ENCODE results near the gene LCNL1. TPM values are rescaled to one million over a fixed set of nuclear protein-coding genes. Genes with fewer than 3 reads are reported as not detected.

LCNL1 gene
- total and polyA plus RNA-seq, 4 donors, result 0.15 to 2.7 (median 1.4) TPM

- WGBS, 2 donors, result 26 to 35% methylated on average over 15 of the region's 15 CpGs
- ATAC-seq (ENCODE audit: insufficient read depth, low FRiP score), result no peak
- H3K4me1 ChIP-seq (ENCODE audit: control insufficient read depth in 5 of 5, insufficient read depth in 5 of 5, low read length in 5 of 5), result peaks cover 0 to 8% (median 0%) of the 10 kb centered on the region in 5 donors
- no peak for DNase-seq
- no peak overlapping the region for H3K4me3 ChIP-seq
- H3K9ac ChIP-seq (ENCODE audit: insufficient read depth in 1 of 2, low read length in 2 of 2), result no peak overlapping the region
- H3K36me3 ChIP-seq (ENCODE audit: control insufficient read depth in 4 of 4, insufficient read depth in 4 of 4, low read length in 4 of 4), result peaks cover 0 to 5% (median 0%) of the 10 kb centered on the region in 4 donors
- peak overlapping the region in 1 of 2 donors; percentile 20 for H3K27ac ChIP-seq (ENCODE audit: low read depth in 1 of 2, low read length in 1 of 2)
- H3K9me3 ChIP-seq (ENCODE audit: control insufficient read depth in 4 of 4, insufficient read depth in 3 of 4, low read length in 3 of 4), result no peaks in the 10 kb centered on the region
- no peak for TF ChIP-seq CTCF (IDR thresholded peaks at IDR 0.05; ENCODE audit: control extremely low read depth, extremely low read depth)
- H3K27me3 ChIP-seq (ENCODE audit: control insufficient read depth in 3 of 3, insufficient read depth in 3 of 3, low read length in 2 of 3), result no peaks in the 10 kb centered on the region
Measured at GRCh38 chr9:137034039-137034708, 51.4 kb downstream of the LCNL1 start.

DNA sequence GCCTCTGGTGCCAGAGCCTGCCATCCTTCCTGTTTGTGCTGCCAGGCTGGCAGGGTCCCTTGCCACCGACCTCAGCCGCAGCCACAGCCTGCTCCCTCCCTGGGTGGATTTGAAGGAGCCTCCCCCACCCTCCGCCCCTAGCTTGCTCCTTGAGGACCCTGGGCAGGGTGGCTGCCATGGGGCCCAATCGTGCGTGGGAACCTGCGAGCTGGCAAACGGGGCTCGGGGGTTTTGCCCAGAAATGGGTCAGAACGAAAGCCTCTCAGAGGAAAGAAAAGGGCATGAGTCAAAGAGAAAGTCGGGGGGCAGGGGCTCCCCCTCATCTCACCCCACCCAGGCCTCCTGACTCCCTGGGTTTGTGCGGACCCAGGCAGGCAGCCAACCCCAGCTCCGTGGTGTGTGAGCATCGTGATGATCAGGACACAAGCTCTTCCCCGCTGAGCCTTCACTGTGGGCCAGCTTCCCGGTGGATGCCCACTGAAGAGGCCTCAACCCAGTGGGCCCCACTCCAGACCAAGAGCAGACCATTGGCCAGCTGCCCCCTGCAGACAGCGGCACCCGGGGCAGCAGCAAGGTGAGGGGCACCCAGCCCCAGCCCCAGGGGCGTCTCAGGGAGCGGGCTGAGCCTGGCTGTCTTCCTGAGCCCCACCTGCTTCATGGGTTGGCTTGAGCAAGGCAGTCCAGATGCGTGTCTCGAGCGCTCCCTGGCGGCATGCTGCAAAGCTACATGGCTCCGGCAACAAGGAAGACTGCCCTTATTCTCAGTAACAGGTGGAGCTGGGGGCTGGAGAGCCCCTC, 52.1 kb downstream of the LCNL1 start:
- TF ChIP-seq CTCF (IDR thresholded peaks at IDR 0.05; ENCODE audit: control extremely low read depth, extremely low read depth), result peak; percentile 95
- no peaks in the 10 kb centered on the region for H3K27me3 ChIP-seq (ENCODE audit: control insufficient read depth in 3 of 3, insufficient read depth in 3 of 3, low read length in 2 of 3)
- H3K9me3 ChIP-seq (ENCODE audit: control insufficient read depth in 4 of 4, insufficient read depth in 3 of 4, low read length in 3 of 4), result no peaks in the 10 kb centered on the region
- ATAC-seq (ENCODE audit: insufficient read depth, low FRiP score), result peak; percentile 75
- no peak overlapping the region for H3K9ac ChIP-seq (ENCODE audit: insufficient read depth in 1 of 2, low read length in 2 of 2)
- peaks cover 0 to 11% (median 0%) of the 10 kb centered on the region in 4 donors for H3K36me3 ChIP-seq (ENCODE audit: control insufficient read depth in 4 of 4, insufficient read depth in 4 of 4, low read length in 4 of 4)
- H3K4me1 ChIP-seq (ENCODE audit: control insufficient read depth in 5 of 5, insufficient read depth in 5 of 5, low read length in 5 of 5), result peaks cover 0 to 7% (median 0%) of the 10 kb centered on the region in 5 donors
- whole genome bisulfite sequencing, 2 donors, result 6 to 11% methylated on average over 24 of the region's 24 CpGs
- H3K27ac ChIP-seq (ENCODE audit: low read depth in 1 of 2, low read length in 1 of 2), result peak overlapping the region in 1 of 2 donors; percentile 54
- no peak overlapping the region for H3K4me3 ChIP-seq
- DNase-seq, result peak; percentile 83 to 88 (median 85)

Other genes starting within 250 kb of the LCNL1 start
Only the 30 nearest of the 38 such genes appear.
- gene LCN15, start 218.5 kb upstream of the LCNL1 start, total RNA-seq, result not detected
- gene LCN15, start 218.5 kb upstream of the LCNL1 start, polyA plus RNA-seq, result under 1 TPM in 1 of 2 donors, not detected in 1; 0.16 TPM
- gene TMEM141, start 191.6 kb upstream of the LCNL1 start, total RNA-seq, result 10 to 100 TPM; 56.5 to 94.1 TPM
- gene TMEM141, start 191.6 kb upstream of the LCNL1 start, polyA plus RNA-seq, result 100 to 1,000 TPM; 132 to 177 TPM
- 1 to 10 TPM; 1.6 to 4.6 TPM for gene CCDC183, start 186.7 kb upstream of the LCNL1 start, total RNA-seq
- gene CCDC183, start 186.7 kb upstream of the LCNL1 start, polyA plus RNA-seq, result 1 to 10 TPM in 1 of 2 donors, under 1 TPM in 1; 0.38 to 2.8 TPM
- 10 to 100 TPM; 36.4 to 87.8 TPM for gene RABL6, start 175.0 kb upstream of the LCNL1 start, total RNA-seq
- 10 to 100 TPM; 53.7 to 70.8 TPM for gene RABL6, start 175.0 kb upstream of the LCNL1 start, polyA plus RNA-seq
- gene AJM1, start 140.5 kb upstream of the LCNL1 start, total RNA-seq, result 1 to 10 TPM; 1.6 to 4.3 TPM
- 1 to 10 TPM; 1.1 to 1.3 TPM for gene AJM1, start 140.5 kb upstream of the LCNL1 start, polyA plus RNA-seq
- gene PHPT1, start 133.6 kb upstream of the LCNL1 start, total RNA-seq, result 100 to 1,000 TPM in 1 of 2 donors, 10 to 100 TPM in 1; 75.0 to 124 TPM
- 100 to 1,000 TPM; 110 to 195 TPM for gene PHPT1, start 133.6 kb upstream of the LCNL1 start, polyA plus RNA-seq
- gene MAMDC4, start 130.6 kb upstream of the LCNL1 start, total RNA-seq, result 10 to 100 TPM in 1 of 2 donors, 1 to 10 TPM in 1; 5.6 to 13.2 TPM
- gene MAMDC4, start 130.6 kb upstream of the LCNL1 start, polyA plus RNA-seq, result 1 to 10 TPM; 7.0 to 7.3 TPM
- gene EDF1, start 116.7 kb upstream of the LCNL1 start, total RNA-seq, result 100 to 1,000 TPM; 283 to 298 TPM
- 100 to 1,000 TPM; 308 to 670 TPM for gene EDF1, start 116.7 kb upstream of the LCNL1 start, polyA plus RNA-seq
- gene TRAF2, start 96.5 kb upstream of the LCNL1 start, total RNA-seq, result 10 to 100 TPM; 17.2 to 19.1 TPM
- 10 to 100 TPM; 11.3 to 13.2 TPM for gene TRAF2, start 96.5 kb upstream of the LCNL1 start, polyA plus RNA-seq
- 100 to 1,000 TPM in 1 of 2 donors, 10 to 100 TPM in 1; 56.6 to 118 TPM for gene FBXW5, start 38.3 kb upstream of the LCNL1 start, total RNA-seq
- gene FBXW5, start 38.3 kb upstream of the LCNL1 start, polyA plus RNA-seq, result 100 to 1,000 TPM in 1 of 2 donors, 10 to 100 TPM in 1; 89.1 to 109 TPM
- gene C8G, start 37.8 kb upstream of the LCNL1 start, total RNA-seq, result 1 to 10 TPM in 1 of 2 donors, not detected in 1; 2.1 TPM
- gene C8G, start 37.8 kb upstream of the LCNL1 start, polyA plus RNA-seq, result 1 to 10 TPM in 1 of 2 donors, under 1 TPM in 1; 0.90 to 1.4 TPM
- 1 to 10 TPM; 4.1 to 6.3 TPM for gene LCN12, start 30.7 kb upstream of the LCNL1 start, total RNA-seq
- 1 to 10 TPM in 1 of 2 donors, under 1 TPM in 1; 0.35 to 2.4 TPM for gene LCN12, start 30.7 kb upstream of the LCNL1 start, polyA plus RNA-seq
- 100 to 1,000 TPM in 1 of 2 donors, 10 to 100 TPM in 1; 29.5 to 159 TPM for gene PTGDS, start 5.5 kb upstream of the LCNL1 start, total RNA-seq
- 100 to 1,000 TPM in 1 of 2 donors, 10 to 100 TPM in 1; 19.4 to 158 TPM for gene PTGDS, start 5.5 kb upstream of the LCNL1 start, polyA plus RNA-seq
- gene PAXX, start 9.4 kb downstream of the LCNL1 start, total RNA-seq, result 10 to 100 TPM; 16.6 to 58.1 TPM
- gene PAXX, start 9.4 kb downstream of the LCNL1 start, polyA plus RNA-seq, result 100 to 1,000 TPM in 1 of 2 donors, 10 to 100 TPM in 1; 60.7 to 172 TPM
- gene CLIC3, start 13.6 kb downstream of the LCNL1 start, total RNA-seq, result 100 to 1,000 TPM in 1 of 2 donors, 10 to 100 TPM in 1; 72.0 to 115 TPM
- 10 to 100 TPM; 17.2 to 90.2 TPM for gene CLIC3, start 13.6 kb downstream of the LCNL1 start, polyA plus RNA-seq
- gene ABCA2, start 45.2 kb downstream of the LCNL1 start, total RNA-seq, result 10 to 100 TPM; 13.4 to 39.0 TPM
- 10 to 100 TPM; 14.8 to 18.1 TPM for gene ABCA2, start 45.2 kb downstream of the LCNL1 start, polyA plus RNA-seq
- gene FUT7, start 49.1 kb downstream of the LCNL1 start, total RNA-seq, result 1 to 10 TPM in 1 of 2 donors, under 1 TPM in 1; 0.37 to 1.0 TPM
- 1 to 10 TPM in 1 of 2 donors, under 1 TPM in 1; 0.45 to 5.5 TPM for gene FUT7, start 49.1 kb downstream of the LCNL1 start, polyA plus RNA-seq
- gene NPDC1, start 63.2 kb downstream of the LCNL1 start, total RNA-seq, result 10 to 100 TPM; 28.7 to 99.3 TPM
- gene NPDC1, start 63.2 kb downstream of the LCNL1 start, polyA plus RNA-seq, result 10 to 100 TPM; 49.0 to 87.5 TPM
- 1 to 10 TPM; 1.8 to 3.2 TPM for gene ENTPD2, start 71.1 kb downstream of the LCNL1 start, total RNA-seq
- under 1 TPM; 0.39 to 0.53 TPM for gene ENTPD2, start 71.1 kb downstream of the LCNL1 start, polyA plus RNA-seq
- gene SAPCD2, start 87.6 kb downstream of the LCNL1 start, total RNA-seq, result 1 to 10 TPM; 1.4 to 1.7 TPM
- gene SAPCD2, start 87.6 kb downstream of the LCNL1 start, polyA plus RNA-seq, result 1 to 10 TPM; 1.3 to 2.1 TPM
- 10 to 100 TPM; 12.2 to 35.5 TPM for gene UAP1L1, start 94.5 kb downstream of the LCNL1 start, total RNA-seq
- gene UAP1L1, start 94.5 kb downstream of the LCNL1 start, polyA plus RNA-seq, result 10 to 100 TPM; 14.5 to 19.7 TPM
- gene MAN1B1, start 104.0 kb downstream of the LCNL1 start, total RNA-seq, result 10 to 100 TPM; 56.7 to 70.9 TPM
- 10 to 100 TPM; 40.3 to 56.9 TPM for gene MAN1B1, start 104.0 kb downstream of the LCNL1 start, polyA plus RNA-seq
- gene DPP7, start 131.7 kb downstream of the LCNL1 start, total RNA-seq, result 100 to 1,000 TPM in 1 of 2 donors, 10 to 100 TPM in 1; 48.0 to 236 TPM
- gene DPP7, start 131.7 kb downstream of the LCNL1 start, polyA plus RNA-seq, result 100 to 1,000 TPM; 220 to 436 TPM
- under 1 TPM; 0.06 to 0.49 TPM for gene GRIN1, start 156.2 kb downstream of the LCNL1 start, total RNA-seq
- gene GRIN1, start 156.2 kb downstream of the LCNL1 start, polyA plus RNA-seq, result under 1 TPM; 0.18 to 0.51 TPM
- 1 to 10 TPM in 1 of 2 donors, under 1 TPM in 1; 0.77 to 5.2 TPM for gene LRRC26, start 187.1 kb downstream of the LCNL1 start, total RNA-seq
- gene LRRC26, start 187.1 kb downstream of the LCNL1 start, polyA plus RNA-seq, result under 1 TPM; 0.12 to 0.37 TPM
- gene TMEM210, start 189.1 kb downstream of the LCNL1 start, total RNA-seq, result not detected
- not detected for gene TMEM210, start 189.1 kb downstream of the LCNL1 start, polyA plus RNA-seq
- gene ANAPC2, start 205.6 kb downstream of the LCNL1 start, total RNA-seq, result 10 to 100 TPM; 31.9 to 60.9 TPM
- gene ANAPC2, start 205.6 kb downstream of the LCNL1 start, polyA plus RNA-seq, result 10 to 100 TPM; 32.3 to 50.0 TPM
- 10 to 100 TPM; 40.8 to 87.0 TPM for gene SSNA1, start 205.7 kb downstream of the LCNL1 start, total RNA-seq
- gene SSNA1, start 205.7 kb downstream of the LCNL1 start, polyA plus RNA-seq, result 100 to 1,000 TPM; 114 to 144 TPM
- 10 to 100 TPM in 1 of 2 donors, 1 to 10 TPM in 1; 8.9 to 30.6 TPM for gene TPRN, start 217.7 kb downstream of the LCNL1 start, total RNA-seq
- 10 to 100 TPM; 12.6 to 18.3 TPM for gene TPRN, start 217.7 kb downstream of the LCNL1 start, polyA plus RNA-seq
- 10 to 100 TPM; 26.0 to 35.8 TPM for gene TMEM203, start 222.7 kb downstream of the LCNL1 start, total RNA-seq
- gene TMEM203, start 222.7 kb downstream of the LCNL1 start, polyA plus RNA-seq, result 10 to 100 TPM; 31.8 to 39.3 TPM